Cardiac fibroblast (primary cell): ENCODE data around the gene FRMD4B.

Experiments used
- DNase-seq, 2 donors: peaks; one replicate each; pipeline versions ENCODE4 v3.0.0 to v3.0.0-alpha.2; 2010; ENCODE audit warnings: low read depth in 2 of 2
- H3K4me3 ChIP-seq, 2 donors: replicated peaks in 1 of 2; 1 replicate in 1 of 2; 2 replicates in 1 of 2; pipeline ENCODE4 v1.5.1; 2011; ENCODE audit warnings: low read depth in 2 of 2, low read length in 2 of 2, mild to moderate bottlenecking in 2 of 2, moderate library complexity in 1 of 2
- TF ChIP-seq, protein P1 (sequence below): IDR thresholded peaks from one replicate; pipeline ENCODE4 v1.5.1; 2011; ENCODE audit warnings: low read depth, mild to moderate bottlenecking, low read length, inconsistent platforms

Gene FRMD4B

DNA sequence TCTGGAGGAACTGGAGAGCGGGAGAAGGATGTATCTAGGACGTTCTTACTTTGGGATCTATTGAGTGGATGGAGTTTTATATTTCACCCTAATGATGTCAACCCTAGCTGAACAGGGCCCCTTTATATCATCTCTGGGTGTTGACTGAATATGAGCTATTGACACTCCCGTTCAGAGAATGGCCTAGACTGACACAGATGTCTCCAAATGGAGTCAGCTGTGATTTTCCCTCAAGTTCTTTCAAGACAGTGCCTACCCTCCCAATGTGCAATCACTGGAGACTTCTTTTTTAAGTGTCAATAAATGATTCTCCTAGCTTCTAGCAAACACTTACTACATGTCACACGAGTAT, 63.8 kb downstream of the FRMD4B start:
- no peak overlapping the region for H3K4me3 ChIP-seq
- TF ChIP-seq, protein P1, sequence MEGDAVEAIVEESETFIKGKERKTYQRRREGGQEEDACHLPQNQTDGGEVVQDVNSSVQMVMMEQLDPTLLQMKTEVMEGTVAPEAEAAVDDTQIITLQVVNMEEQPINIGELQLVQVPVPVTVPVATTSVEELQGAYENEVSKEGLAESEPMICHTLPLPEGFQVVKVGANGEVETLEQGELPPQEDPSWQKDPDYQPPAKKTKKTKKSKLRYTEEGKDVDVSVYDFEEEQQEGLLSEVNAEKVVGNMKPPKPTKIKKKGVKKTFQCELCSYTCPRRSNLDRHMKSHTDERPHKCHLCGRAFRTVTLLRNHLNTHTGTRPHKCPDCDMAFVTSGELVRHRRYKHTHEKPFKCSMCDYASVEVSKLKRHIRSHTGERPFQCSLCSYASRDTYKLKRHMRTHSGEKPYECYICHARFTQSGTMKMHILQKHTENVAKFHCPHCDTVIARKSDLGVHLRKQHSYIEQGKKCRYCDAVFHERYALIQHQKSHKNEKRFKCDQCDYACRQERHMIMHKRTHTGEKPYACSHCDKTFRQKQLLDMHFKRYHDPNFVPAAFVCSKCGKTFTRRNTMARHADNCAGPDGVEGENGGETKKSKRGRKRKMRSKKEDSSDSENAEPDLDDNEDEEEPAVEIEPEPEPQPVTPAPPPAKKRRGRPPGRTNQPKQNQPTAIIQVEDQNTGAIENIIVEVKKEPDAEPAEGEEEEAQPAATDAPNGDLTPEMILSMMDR = no peak
- DNase-seq = no peak

DNA sequence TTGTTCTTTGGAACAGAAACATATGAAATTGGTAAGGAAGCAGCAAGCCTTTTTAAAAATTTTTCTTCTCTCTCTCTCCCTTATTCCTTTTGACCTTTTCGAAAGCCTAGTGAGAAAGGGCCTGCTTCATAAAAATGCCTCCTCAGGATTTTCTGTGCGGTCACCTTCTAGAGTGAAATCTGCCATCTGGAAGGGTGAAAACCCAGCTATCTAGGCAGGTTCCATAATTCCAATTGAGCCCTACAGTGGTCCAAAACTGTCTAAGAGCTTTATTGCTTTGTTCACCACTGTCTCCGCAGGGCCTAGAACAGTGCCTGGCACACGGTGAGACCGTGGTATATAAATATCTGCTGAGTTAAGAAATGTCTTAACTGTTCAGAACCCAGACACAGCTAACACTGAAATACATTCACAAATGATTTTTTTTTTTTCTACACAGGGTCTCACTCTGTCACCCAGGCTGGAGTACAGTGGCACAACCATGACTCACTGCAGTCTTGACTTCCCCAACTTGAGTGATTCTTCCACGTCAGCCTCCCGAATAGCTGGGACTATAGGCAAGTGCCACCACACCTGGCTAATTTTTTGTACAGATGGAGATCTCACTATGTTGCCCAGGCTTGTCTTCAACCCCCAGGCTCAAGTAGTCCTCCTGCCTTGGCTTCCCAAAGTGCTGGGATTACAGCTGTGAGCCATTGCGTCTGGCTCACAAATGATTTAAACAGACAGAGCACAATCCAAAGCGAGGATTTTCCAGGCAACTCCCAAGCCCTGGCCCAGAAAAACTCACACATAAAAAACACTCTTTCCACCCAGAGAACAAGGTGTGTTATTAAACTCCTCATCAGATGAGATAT, 64.4 kb downstream of the FRMD4B start:
- H3K4me3 ChIP-seq = no peak overlapping the region
- TF ChIP-seq, protein P1 = no peak
- no peak for DNase-seq

DNA sequence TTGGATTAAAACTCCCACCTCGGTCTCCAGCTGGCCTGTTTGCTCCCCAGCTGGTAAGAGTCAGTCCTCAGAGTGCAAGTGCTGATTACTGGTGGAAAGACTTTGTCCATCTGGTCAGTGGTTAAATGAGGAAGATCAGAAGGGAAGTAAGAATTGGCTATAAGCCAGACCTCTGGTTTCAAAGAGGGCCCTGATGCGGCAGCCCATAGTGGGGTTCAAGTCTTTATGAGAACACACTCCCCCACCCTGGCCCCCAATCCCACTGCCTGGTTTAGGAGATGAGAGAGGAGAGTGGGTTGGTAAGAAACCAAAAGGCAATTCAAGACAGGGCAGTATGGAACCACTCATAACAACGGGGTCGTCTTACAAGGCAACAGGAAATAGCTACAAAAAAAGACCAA, 65.0 kb downstream of the FRMD4B start:
- DNase-seq = peak; percentile 3 to 27
- TF ChIP-seq, protein P1 = no peak
- H3K4me3 ChIP-seq = no peak overlapping the region

DNA sequence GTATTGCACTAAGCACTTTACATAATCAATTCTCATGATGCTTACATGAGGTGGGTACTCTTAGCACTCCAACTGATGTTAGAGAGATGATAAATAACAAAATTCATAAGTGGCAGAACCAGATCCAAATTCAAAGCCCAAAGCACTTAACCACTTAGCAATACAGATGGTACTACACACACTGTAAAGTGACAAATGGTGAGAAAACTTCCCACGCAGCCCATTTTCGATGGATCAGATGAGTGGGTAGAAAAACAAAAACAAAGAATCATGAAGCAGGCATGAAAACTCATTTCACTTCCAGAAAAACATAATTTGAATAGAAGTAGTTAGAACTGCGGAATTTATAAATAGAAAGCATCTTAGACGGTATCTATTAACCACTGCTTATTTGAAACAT, 66.2 kb downstream of the FRMD4B start:
- TF ChIP-seq, protein P1 = no peak
- DNase-seq = no peak
- no peak overlapping the region for H3K4me3 ChIP-seq

DNA sequence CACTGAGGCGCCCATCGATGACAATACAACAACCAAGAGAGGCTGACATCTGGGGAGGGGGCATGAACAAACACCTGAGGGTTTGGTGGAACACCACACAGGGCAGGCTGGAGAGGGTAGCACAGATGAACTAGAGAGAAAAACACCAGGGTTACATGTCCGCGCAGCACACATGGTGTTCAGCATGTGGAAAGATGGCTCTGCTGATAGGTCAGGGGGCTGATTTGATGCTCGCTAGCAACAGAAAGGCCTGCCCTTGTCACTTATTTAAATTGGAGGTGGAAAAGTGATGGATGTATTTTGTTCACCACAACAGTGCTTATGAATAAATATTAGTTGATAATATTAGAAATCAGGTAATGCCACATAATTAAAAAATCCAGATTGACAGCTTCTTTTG, 67.5 kb downstream of the FRMD4B start:
- no peak overlapping the region for H3K4me3 ChIP-seq
- TF ChIP-seq, protein P1 = no peak
- DNase-seq = no peak

DNA sequence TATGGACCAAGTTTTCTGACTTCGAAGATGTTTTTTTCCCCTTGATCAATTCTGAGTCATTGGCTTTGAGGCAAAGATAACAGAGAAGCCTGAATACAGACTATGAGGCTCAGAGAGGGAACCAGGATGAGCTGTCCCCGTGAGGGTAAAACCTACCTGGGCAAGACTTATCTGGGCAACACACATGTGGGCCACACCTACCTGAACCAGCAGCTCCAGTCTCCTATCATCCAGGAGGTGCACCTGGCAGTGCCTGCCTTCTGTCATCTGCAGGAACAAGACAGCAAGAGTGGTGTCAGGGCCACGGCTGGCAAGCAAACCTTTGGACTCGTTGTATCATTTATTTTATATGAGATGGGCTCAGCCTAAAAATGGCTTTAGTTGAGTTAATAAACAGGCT, 72.6 kb downstream of the FRMD4B start:
- TF ChIP-seq, protein P1 = no peak
- no peak for DNase-seq
- no peak overlapping the region for H3K4me3 ChIP-seq

DNA sequence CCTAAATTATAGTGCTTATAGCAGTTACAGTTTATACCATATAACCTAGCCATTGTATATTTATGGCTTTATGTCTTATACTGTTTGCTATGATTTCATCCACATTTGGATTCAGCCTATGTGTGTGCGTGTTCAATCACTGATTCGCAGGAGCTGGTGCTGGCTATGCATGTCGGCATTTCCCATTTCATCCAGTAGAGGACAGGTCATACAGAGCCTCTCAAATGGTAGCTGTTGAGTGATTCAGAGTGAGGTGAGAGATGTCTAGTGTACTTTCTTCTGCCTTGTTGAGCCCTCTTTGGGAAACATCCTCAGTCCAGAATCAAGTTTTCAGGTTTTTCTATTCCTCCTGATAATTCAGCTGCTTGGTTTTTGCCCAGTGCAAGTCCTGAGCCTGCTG, 76.1 kb downstream of the FRMD4B start:
- TF ChIP-seq, protein P1 = peak; percentile 69
- no peak overlapping the region for H3K4me3 ChIP-seq
- peak; percentile 57 to 69 for DNase-seq
